Measurements from ENCODE around the gene KRTCAP2.

GRCh38 chr1:155124503-155125463, 48.3 kb downstream of the KRTCAP2 start:
- TF ChIP-seq CTCF (IDR thresholded peaks at IDR 0.05) (no peak), ZFX (IDR thresholded peaks at IDR 0.05; ENCODE audit: borderline replicate concordance) (no peak)

All from 22Rv1 (cell line).